Neutrophil (primary cell): ENCODE results near the gene TAGLN3.

Experiments
- H3K27ac ChIP-seq: fragments of 200-600 bp; sonication (generic); 2 replicates; pipeline ENCODE4 v1.5.1; 2016; ENCODE audit warnings: mild to moderate bottlenecking, moderate library complexity
- H3K27me3 ChIP-seq: fragments of 200-600 bp; sonication (generic); 2 replicates; pipeline ENCODE4 v1.6.0; 2016; ENCODE audit warnings: mild to moderate bottlenecking
- H3K36me3 ChIP-seq: fragments of 200-600 bp; sonication (generic); 2 replicates; pipeline ENCODE4 v1.5.1; 2017
- H3K4me1 ChIP-seq, 2 experiments: fragments of 200-600 bp in 1 of 2; sonication (generic) in 1 of 2; 1 replicate in 1 of 2; 2 replicates in 1 of 2; pipeline versions ENCODE4 v1.5.1 to v1.6.1; 2013 to 2016; ENCODE audit warnings: low read depth in 1 of 2, low read length in 1 of 2, mild to moderate bottlenecking in 1 of 2, moderate library complexity in 1 of 2; ENCODE audit not compliant: control insufficient read depth in 1 of 2, insufficient read depth in 1 of 2
- H3K4me3 ChIP-seq, 2 experiments: fragments of 200-600 bp in 1 of 2; sonication (generic) in 1 of 2; 1 replicate in 1 of 2; 2 replicates in 1 of 2; pipeline ENCODE4 v1.5.1; 2013 to 2016; ENCODE audit warnings: low read depth in 1 of 2, low read length in 1 of 2, mild to moderate bottlenecking in 1 of 2, moderate library complexity in 1 of 2
- H3K9me3 ChIP-seq: fragments of 200-600 bp; sonication (generic); 2 replicates; pipeline ENCODE4 v1.5.1; 2016
- TF ChIP-seq, protein P1 (sequence below): fragments of 200-600 bp; sonication (generic); IDR thresholded peaks from 2 replicates; pipeline ENCODE4 v1.5.1; 2016; ENCODE audit warnings: antibody characterized with exemption

The TAGLN3 gene

DNA sequence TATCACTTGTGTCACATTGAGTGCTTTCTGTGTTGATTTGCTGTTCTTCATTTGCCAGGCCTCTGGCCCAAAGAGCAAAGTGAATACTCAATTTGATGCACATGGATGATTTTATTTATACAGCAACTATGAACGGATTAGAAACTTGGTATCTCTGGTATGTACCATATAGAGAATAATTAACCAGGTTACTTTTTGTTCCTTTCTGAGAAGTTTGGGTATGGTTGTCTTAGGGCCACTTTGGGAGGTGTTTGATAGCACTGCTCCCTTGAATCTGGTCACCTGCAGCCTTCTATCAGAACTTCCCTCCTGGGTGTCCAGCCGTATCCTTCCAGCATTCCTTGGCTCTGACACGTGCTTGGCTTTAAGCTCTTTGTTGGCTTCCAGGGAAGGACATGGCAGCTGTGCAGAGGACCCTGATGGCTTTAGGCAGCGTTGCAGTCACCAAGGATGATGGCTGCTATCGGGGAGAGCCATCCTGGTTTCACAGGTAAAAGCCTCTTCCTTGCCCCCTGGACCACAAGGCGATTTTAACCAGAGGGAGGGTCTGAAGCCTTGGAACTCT lies 12.7 kb downstream of the TAGLN3 start:
- Histone ChIP-seq H3K36me3 (no peaks in the 10 kb centered on the region), H3K27me3 (no peaks in the 10 kb centered on the region), H3K27ac (no peak overlapping the region), H3K4me3 (no peak overlapping the region), H3K4me1 (peaks cover 0 to 3% of the 10 kb centered on the region in 2 experiments), H3K9me3 (no peaks in the 10 kb centered on the region)
- TF ChIP-seq, protein P1, sequence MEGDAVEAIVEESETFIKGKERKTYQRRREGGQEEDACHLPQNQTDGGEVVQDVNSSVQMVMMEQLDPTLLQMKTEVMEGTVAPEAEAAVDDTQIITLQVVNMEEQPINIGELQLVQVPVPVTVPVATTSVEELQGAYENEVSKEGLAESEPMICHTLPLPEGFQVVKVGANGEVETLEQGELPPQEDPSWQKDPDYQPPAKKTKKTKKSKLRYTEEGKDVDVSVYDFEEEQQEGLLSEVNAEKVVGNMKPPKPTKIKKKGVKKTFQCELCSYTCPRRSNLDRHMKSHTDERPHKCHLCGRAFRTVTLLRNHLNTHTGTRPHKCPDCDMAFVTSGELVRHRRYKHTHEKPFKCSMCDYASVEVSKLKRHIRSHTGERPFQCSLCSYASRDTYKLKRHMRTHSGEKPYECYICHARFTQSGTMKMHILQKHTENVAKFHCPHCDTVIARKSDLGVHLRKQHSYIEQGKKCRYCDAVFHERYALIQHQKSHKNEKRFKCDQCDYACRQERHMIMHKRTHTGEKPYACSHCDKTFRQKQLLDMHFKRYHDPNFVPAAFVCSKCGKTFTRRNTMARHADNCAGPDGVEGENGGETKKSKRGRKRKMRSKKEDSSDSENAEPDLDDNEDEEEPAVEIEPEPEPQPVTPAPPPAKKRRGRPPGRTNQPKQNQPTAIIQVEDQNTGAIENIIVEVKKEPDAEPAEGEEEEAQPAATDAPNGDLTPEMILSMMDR = no peak

GRCh38 chr3:112012205-112012992 lies 13.7 kb downstream of the TAGLN3 start:
- Histone ChIP-seq H3K4me1 (peaks cover 0 to 9% of the 10 kb centered on the region in 2 experiments), H3K27me3 (no peaks in the 10 kb centered on the region), H3K9me3 (no peaks in the 10 kb centered on the region), H3K27ac (no peak overlapping the region), H3K4me3 (no peak overlapping the region), H3K36me3 (no peaks in the 10 kb centered on the region)
- TF ChIP-seq, protein P1 = no peak

DNA sequence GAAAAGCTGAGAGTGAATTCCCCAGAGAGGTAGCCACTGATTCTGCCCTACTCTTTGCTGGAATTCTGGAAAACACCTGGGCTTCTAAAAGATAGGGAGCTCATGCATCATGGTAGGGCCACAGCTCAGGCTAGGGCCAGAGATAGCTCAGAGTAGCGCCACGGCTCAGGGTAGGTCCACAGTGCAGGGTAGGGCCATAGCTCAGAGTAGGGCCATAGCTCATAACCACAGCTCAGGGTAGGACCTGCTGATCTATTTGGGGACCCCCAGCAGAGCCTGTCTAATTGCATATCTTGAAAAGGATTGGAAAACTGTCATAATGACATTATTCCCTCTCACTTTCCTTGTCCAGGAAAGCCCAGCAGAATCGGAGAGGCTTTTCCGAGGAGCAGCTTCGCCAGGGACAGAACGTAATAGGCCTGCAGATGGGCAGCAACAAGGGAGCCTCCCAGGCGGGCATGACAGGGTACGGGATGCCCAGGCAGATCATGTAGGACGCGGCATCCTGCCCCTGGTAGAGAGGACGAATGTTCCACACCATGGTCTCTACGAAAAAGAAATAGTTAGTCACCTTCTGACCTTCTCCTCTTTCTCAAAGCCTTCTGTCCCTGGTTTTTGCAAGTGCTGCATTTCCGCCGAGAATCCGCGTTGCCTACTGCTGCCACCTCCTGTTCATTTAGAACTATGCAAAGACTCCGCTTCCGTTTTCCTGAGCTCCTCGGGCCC lies 14.5 kb downstream of the TAGLN3 start:
- Histone ChIP-seq H3K27ac (no peak overlapping the region), H3K36me3 (no peaks in the 10 kb centered on the region), H3K4me1 (peaks cover 0 to 9% of the 10 kb centered on the region in 2 experiments), H3K27me3 (no peaks in the 10 kb centered on the region), H3K4me3 (no peak overlapping the region), H3K9me3 (no peaks in the 10 kb centered on the region)
- TF ChIP-seq, protein P1 = no peak

DNA sequence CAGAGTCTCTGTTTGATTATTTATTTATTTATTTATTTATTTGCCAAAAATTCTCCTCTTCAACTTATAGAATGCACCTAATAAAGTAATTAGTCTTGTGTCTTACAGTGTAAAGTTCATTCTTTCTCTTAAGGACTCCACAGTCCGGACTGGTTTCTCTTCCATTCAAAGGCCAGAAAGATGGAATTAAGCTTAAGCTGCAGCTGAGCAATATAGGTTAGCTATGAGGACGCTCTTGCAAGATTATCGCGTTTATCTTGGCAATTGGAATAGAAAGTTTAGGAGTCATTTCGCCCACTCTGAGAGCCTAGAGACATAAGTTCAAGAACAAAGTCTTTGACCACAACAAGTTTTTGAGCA lies 15.0 kb downstream of the TAGLN3 start:
- no peak overlapping the region for H3K4me3 ChIP-seq
- no peaks in the 10 kb centered on the region for H3K36me3 ChIP-seq
- H3K27me3 ChIP-seq = no peaks in the 10 kb centered on the region
- TF ChIP-seq, protein P1 = no peak
- H3K9me3 ChIP-seq = no peaks in the 10 kb centered on the region
- H3K4me1 ChIP-seq = peaks cover 0 to 9% of the 10 kb centered on the region in 2 experiments
- H3K27ac ChIP-seq = no peak overlapping the region

DNA sequence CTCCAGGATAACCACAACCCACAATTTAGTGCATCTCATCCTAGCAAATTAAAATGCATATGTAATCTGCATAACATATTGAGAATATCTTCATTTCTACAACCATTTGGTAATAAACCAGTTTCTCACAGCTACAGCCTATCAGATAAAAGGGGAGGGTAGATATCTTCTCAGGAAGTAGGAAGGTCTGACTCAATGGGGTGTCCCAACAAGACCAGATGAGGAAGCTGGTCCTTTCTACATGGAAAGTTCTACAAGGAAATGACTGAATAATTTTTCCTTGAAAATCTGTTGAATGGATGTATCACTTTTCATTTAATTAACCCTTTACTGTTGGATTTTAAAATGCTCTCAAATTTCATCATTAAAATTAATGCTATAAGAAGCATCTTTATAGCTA lies 18.4 kb downstream of the TAGLN3 start:
- Histone ChIP-seq H3K4me3 (no peak overlapping the region), H3K4me1 (peaks cover 0 to 9% of the 10 kb centered on the region in 2 experiments), H3K9me3 (no peaks in the 10 kb centered on the region), H3K27me3 (no peaks in the 10 kb centered on the region), H3K36me3 (no peaks in the 10 kb centered on the region), H3K27ac (no peak overlapping the region)
- TF ChIP-seq, protein P1 = no peak
